ENCODE data around the gene HHAT. TPM values are rescaled to one million over a fixed set of nuclear protein-coding genes. Genes with fewer than 3 reads are reported as not detected.

HHAT gene
- total RNA-seq, 3 donors from 2014 or later: 0.26 to 0.71 (median 0.65) TPM

GRCh38 chr1:210695026-210695425, 366.3 kb downstream of the HHAT start:
- DNase-seq (no peak), ATAC-seq (no peak)
- Mint-ChIP-seq H3K4me3 (no peak overlapping the region), H3K36me3 (ENCODE audit: insufficient read depth) (no peaks in the 10 kb centered on the region), H3K9me3 (no peaks in the 10 kb centered on the region), H3K27me3 (ENCODE audit: low read depth) (no peaks in the 10 kb centered on the region), H3K4me1 (ENCODE audit: low read depth) (peaks cover 8% of the 10 kb centered on the region)

DNA sequence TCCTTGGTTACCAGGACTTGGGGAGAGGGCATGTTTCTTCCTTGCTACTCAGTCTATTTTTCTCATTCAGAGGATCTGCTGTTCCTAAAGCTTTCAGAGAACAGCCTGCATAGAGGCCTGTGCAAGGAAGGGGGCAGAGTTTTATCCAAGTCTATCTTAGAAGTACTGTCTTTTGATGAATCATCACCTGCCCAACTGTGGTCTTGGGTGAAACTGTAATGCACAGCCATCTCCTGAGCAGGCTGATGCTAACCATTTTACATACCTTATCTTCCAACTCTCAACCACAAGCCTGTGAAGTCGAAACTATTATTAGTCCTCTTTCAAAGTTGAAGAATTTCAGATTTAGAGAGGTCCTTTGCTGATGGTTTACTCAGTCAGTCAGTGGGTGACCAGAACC, 368.0 kb downstream of the HHAT start:
- DNase-seq (no peak), ATAC-seq (no peak)
- H3K4me3 Mint-ChIP-seq: no peak overlapping the region
- H3K27me3 Mint-ChIP-seq (ENCODE audit: low read depth): no peaks in the 10 kb centered on the region
- H3K9me3 Mint-ChIP-seq: no peaks in the 10 kb centered on the region
- peaks cover 8% of the 10 kb centered on the region for H3K4me1 Mint-ChIP-seq (ENCODE audit: low read depth)
- H3K36me3 Mint-ChIP-seq (ENCODE audit: insufficient read depth): no peaks in the 10 kb centered on the region

GRCh38 chr1:210697185-210697584, 368.5 kb downstream of the HHAT start:
- H3K4me1 Mint-ChIP-seq (ENCODE audit: low read depth): peaks cover 8% of the 10 kb centered on the region
- no peak for ATAC-seq
- DNase-seq: no peak
- H3K36me3 Mint-ChIP-seq (ENCODE audit: insufficient read depth): no peaks in the 10 kb centered on the region
- H3K4me3 Mint-ChIP-seq: no peak overlapping the region
- H3K27me3 Mint-ChIP-seq (ENCODE audit: low read depth): no peaks in the 10 kb centered on the region
- no peaks in the 10 kb centered on the region for H3K9me3 Mint-ChIP-seq

GRCh38 chr1:210698661-210699060, 370.0 kb downstream of the HHAT start:
- H3K4me1 Mint-ChIP-seq (ENCODE audit: low read depth): no peaks in the 10 kb centered on the region

DNA sequence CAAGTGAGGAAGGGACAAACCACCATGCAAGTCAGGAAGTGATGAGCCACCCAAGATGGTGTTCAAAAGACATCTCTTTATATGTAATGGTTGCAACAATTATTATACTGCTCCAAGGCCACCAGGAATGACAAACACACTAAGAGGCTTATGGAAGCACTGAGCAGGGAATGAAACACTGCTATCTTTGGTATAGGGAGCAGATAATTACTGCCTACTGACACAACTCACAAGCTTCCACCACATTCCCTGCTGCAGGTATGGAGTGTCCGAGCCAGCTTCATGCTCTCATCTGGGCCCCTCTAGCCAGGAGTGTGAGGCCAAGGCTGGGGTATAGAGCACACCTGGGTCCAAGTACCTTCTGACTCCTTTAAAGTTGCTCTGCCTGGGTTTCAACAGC, 371.4 kb downstream of the HHAT start:
- H3K9me3 Mint-ChIP-seq: no peaks in the 10 kb centered on the region
- no peaks in the 10 kb centered on the region for H3K27me3 Mint-ChIP-seq (ENCODE audit: low read depth)
- H3K4me3 Mint-ChIP-seq: no peak overlapping the region
- no peaks in the 10 kb centered on the region for H3K4me1 Mint-ChIP-seq (ENCODE audit: low read depth)
- no peaks in the 10 kb centered on the region for H3K36me3 Mint-ChIP-seq (ENCODE audit: insufficient read depth)
- no peak for DNase-seq
- no peak for ATAC-seq

More at GRCh38 chr1:210698661-210699060, 370.0 kb downstream of the HHAT start:
- DNase-seq (no peak), ATAC-seq (no peak)
- H3K9me3 Mint-ChIP-seq: no peaks in the 10 kb centered on the region
- H3K36me3 Mint-ChIP-seq (ENCODE audit: insufficient read depth): no peaks in the 10 kb centered on the region
- no peak overlapping the region for H3K4me3 Mint-ChIP-seq
- no peaks in the 10 kb centered on the region for H3K27me3 Mint-ChIP-seq (ENCODE audit: low read depth)

DNA sequence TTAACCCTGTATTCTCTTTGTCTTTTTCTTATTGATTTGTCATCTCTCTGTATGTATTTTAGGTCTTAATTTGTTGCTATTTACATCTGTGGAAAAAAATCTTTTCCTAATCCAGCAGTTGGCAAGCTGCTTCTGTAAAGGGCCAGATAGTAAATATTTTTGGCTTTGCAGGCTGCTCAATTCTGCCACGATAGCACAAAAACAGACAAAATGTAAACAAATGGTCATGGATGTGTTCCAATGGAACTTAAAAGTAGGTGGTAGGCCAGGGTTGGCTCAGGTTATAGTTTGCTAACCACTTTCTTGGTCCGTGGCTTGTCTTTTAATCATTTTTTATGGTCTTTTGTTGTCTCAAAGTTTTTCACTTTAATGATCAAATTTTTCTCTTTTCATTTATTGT, 371.8 kb downstream of the HHAT start:
- Mint-ChIP-seq H3K4me3 (no peak overlapping the region), H3K4me1 (ENCODE audit: low read depth) (no peaks in the 10 kb centered on the region), H3K9me3 (no peaks in the 10 kb centered on the region), H3K27me3 (ENCODE audit: low read depth) (no peaks in the 10 kb centered on the region), H3K36me3 (ENCODE audit: insufficient read depth) (no peaks in the 10 kb centered on the region)
- no peak for DNase-seq
- ATAC-seq: no peak

DNA sequence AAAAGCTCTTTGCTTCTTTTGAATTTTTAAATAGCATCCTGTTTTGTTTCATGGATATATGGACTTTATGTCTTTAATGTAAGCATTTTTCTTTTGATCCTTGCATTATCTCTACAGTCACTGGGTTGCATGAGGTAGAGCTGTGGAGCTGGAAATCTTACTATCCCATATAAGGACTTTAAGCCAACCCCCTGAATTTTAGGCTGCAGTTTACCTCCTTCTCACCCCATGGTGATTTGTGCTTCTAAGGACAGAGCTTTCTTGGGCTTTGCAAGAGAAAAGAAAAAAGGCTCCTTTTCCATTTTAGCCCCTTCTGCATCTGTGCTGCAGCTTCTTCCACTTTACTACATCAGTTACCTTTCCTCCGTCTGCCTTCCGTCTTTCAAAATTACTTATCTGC, 373.8 kb downstream of the HHAT start:
- Mint-ChIP-seq H3K4me1 (ENCODE audit: low read depth) (no peaks in the 10 kb centered on the region), H3K4me3 (no peak overlapping the region), H3K27me3 (ENCODE audit: low read depth) (no peaks in the 10 kb centered on the region), H3K9me3 (no peaks in the 10 kb centered on the region), H3K36me3 (ENCODE audit: insufficient read depth) (no peaks in the 10 kb centered on the region)
- DNase-seq (no peak), ATAC-seq (no peak)

DNA sequence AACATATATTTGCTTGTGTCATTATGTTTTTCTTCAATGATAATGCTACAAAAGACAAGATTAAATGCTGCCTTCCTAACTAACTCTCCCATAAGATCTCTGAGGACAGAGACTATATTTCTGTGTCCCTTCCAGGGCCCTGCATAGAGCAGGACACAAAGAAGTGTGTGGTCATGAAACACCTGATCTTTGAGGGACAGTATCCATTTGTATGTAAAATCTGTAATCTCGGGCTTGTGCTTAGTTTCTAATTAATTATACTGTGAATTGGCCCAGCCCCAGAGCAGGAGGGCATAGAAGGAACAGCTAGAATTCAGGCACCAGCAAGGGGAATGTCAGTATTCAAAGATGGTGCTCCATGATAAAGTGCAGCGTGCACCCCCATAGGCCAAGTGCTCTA, 374.9 kb downstream of the HHAT start:
- Mint-ChIP-seq H3K4me1 (ENCODE audit: low read depth) (no peaks in the 10 kb centered on the region), H3K27me3 (ENCODE audit: low read depth) (no peaks in the 10 kb centered on the region), H3K36me3 (ENCODE audit: insufficient read depth) (no peaks in the 10 kb centered on the region), H3K9me3 (no peaks in the 10 kb centered on the region), H3K4me3 (no peak overlapping the region)
- ATAC-seq (no peak), DNase-seq (no peak)

GRCh38 chr1:210705086-210705485, 376.4 kb downstream of the HHAT start:
- no peak overlapping the region for H3K4me3 Mint-ChIP-seq

DNA sequence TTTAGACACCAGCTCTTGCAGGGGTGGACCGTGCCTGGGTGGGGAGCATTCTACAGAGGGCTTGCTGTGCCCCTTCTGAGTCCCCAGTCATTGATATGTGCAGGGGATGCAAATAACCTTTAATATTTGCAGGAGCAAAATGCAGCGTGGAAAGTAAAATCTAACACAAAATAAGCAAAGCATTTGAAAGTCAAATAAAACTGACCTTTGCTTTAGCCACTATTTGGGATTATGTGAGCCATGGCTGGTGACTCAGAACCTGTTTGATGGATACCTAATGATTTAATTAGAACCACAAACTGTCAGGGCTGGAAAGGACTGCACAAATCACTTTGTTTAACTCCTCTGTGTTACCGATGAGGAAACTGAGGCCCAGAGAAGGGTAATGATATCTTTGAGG, 377.5 kb downstream of the HHAT start:
- Mint-ChIP-seq H3K4me1 (ENCODE audit: low read depth) (no peaks in the 10 kb centered on the region), H3K9me3 (no peaks in the 10 kb centered on the region), H3K36me3 (ENCODE audit: insufficient read depth) (no peaks in the 10 kb centered on the region), H3K27me3 (ENCODE audit: low read depth) (no peaks in the 10 kb centered on the region), H3K4me3 (no peak overlapping the region)
- ATAC-seq: no peak
- no peak for DNase-seq

More at GRCh38 chr1:210705086-210705485, 376.4 kb downstream of the HHAT start:
- DNase-seq (no peak), ATAC-seq (no peak)
- Mint-ChIP-seq H3K4me1 (ENCODE audit: low read depth) (no peaks in the 10 kb centered on the region), H3K27me3 (ENCODE audit: low read depth) (no peaks in the 10 kb centered on the region), H3K9me3 (no peaks in the 10 kb centered on the region), H3K36me3 (ENCODE audit: insufficient read depth) (no peaks in the 10 kb centered on the region)

DNA sequence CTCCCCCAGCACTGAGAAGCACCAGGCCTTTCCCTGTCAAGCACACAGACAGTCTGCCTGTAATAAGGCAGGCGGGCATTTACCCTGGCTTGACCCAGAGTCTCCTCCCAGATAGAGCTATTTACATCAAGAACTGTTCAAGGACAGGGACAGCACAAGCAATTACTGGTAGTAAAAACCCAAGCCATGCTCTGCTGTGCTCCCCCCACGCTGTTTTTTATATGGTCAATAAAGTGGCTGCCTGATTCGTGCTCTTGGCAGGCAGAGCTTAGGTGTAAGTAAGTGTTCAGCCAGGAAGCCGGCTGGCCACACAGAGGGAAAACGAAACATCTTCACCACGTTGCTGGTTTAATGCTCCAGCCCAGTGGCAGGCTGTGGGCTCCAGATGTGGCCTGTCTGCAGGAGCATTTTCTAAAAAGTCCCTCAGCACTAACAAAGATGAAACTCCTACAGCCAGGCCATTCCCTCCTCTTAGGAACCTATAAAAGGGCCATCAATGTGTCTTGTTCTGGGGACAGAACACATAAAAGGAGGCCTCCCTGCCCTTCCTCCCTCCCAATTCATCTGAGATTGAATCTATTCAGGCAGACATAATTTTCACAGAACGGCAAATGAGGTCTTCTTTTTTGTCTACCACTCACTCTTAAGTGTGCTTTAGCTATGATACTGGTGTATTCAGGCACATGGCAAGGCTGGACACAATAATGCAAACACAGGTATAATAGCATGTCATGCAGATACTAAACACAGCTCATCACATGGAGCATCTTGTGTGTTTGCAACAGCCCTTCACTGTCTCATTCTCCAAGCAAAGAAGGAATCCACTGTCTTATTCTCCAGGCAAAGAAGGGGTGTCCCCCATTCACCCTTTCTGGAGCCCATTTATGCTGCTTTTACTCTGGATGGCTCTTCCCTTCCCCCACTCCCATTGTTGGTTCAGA, 378.9 kb downstream of the HHAT start:
- DNase-seq (no peak), ATAC-seq (no peak)
- Mint-ChIP-seq H3K9me3 (no peaks in the 10 kb centered on the region), H3K4me3 (no peak overlapping the region), H3K4me1 (ENCODE audit: low read depth) (no peaks in the 10 kb centered on the region), H3K27me3 (ENCODE audit: low read depth) (no peaks in the 10 kb centered on the region), H3K36me3 (ENCODE audit: insufficient read depth) (no peaks in the 10 kb centered on the region)

DNA sequence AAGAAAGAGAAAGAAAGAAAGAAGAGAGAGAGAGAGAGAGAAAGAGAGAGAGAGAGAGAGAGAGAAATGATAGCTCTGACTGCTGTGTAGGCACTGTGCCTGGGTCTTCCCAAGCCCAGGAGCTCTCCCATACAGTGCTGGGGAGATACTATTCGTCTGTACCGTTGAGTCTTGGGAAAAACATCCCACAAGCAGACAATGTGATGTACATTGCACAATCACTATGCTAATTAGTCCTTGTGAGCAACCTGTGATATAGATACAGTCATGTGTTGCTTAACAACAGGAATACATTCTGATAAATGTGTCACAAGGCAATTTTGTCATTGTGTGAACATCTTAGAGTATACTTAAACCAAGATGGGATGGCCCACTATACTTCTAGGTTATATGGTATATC, 381.0 kb downstream of the HHAT start:
- DNase-seq: no peak
- no peaks in the 10 kb centered on the region for H3K27me3 Mint-ChIP-seq (ENCODE audit: low read depth)
- no peaks in the 10 kb centered on the region for H3K4me1 Mint-ChIP-seq (ENCODE audit: low read depth)
- H3K36me3 Mint-ChIP-seq (ENCODE audit: insufficient read depth): no peaks in the 10 kb centered on the region
- no peaks in the 10 kb centered on the region for H3K9me3 Mint-ChIP-seq
- no peak for ATAC-seq
- H3K4me3 Mint-ChIP-seq: no peak overlapping the region

- Mint-ChIP-seq H3K4me1 (ENCODE audit: low read depth) (no peaks in the 10 kb centered on the region), H3K9me3 (no peaks in the 10 kb centered on the region), H3K27me3 (ENCODE audit: low read depth) (no peaks in the 10 kb centered on the region), H3K36me3 (ENCODE audit: insufficient read depth) (no peaks in the 10 kb centered on the region), H3K4me3 (no peak overlapping the region)
- DNase-seq (no peak), ATAC-seq (no peak)
Observed at GRCh38 chr1:210711825-210712612, 383.3 kb downstream of the HHAT start.

- Mint-ChIP-seq H3K9me3 (no peaks in the 10 kb centered on the region), H3K4me3 (no peak overlapping the region), H3K4me1 (ENCODE audit: low read depth) (no peaks in the 10 kb centered on the region), H3K36me3 (ENCODE audit: insufficient read depth) (no peaks in the 10 kb centered on the region), H3K27me3 (ENCODE audit: low read depth) (no peaks in the 10 kb centered on the region)
- ATAC-seq (no peak), DNase-seq (no peak)
Observed at GRCh38 chr1:210715072-210715471, 386.4 kb downstream of the HHAT start.

Data from activated T-cell treated with anti-CD3 and anti-CD28 coated beads, Interleukin-2, amount 50 U/mL, for 4 hours (primary cell).